ENCODE results near the gene RGL3.

DNA sequence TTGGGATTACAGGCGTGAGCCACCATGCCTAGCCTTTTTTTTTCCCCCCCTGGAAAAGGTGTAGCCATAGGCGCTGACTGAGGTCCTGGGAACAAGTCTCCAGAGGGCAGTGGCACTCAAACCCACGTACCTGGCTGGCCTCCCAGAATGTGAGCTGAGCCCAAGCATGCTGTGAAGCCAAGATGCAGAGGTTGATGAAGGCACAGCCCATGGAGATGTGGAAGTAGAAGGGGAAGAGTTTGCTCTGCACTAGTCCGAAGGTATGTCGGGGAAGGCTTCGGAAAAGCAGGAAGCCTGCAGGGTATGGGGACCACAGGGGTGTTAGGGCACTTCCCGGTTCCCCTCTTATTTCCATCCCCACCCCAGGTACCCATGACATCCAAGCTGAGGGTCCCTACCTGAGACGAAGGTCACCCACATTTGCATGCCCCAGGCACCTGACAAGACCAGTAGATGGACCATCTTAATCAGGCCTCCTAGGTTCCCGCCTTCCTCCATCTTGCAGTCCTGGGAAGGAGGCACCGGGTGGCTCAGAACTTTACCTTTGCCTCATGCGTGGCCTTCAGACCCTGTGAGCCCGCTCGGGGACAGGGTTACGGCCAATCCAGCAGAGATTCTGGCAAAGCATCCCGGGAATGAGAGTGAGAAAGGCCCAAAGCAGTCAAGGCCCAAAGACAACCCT lies 73.9 kb downstream of the RGL3 start:
- TF ChIP-seq, protein P1, sequence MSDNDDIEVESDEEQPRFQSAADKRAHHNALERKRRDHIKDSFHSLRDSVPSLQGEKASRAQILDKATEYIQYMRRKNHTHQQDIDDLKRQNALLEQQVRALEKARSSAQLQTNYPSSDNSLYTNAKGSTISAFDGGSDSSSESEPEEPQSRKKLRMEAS (IDR thresholded peaks at IDR 0.05; ENCODE audit: low read depth): no peak
- TF ChIP-seq, protein P2, sequence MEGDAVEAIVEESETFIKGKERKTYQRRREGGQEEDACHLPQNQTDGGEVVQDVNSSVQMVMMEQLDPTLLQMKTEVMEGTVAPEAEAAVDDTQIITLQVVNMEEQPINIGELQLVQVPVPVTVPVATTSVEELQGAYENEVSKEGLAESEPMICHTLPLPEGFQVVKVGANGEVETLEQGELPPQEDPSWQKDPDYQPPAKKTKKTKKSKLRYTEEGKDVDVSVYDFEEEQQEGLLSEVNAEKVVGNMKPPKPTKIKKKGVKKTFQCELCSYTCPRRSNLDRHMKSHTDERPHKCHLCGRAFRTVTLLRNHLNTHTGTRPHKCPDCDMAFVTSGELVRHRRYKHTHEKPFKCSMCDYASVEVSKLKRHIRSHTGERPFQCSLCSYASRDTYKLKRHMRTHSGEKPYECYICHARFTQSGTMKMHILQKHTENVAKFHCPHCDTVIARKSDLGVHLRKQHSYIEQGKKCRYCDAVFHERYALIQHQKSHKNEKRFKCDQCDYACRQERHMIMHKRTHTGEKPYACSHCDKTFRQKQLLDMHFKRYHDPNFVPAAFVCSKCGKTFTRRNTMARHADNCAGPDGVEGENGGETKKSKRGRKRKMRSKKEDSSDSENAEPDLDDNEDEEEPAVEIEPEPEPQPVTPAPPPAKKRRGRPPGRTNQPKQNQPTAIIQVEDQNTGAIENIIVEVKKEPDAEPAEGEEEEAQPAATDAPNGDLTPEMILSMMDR (IDR thresholded peaks at IDR 0.05): no peak
- TF ChIP-seq JUND (IDR thresholded peaks at IDR 0.05): no peak
- no peak for TF ChIP-seq SIN3A (IDR thresholded peaks at IDR 0.05; ENCODE audit: borderline replicate concordance, low read depth, low read length)
- no peak for TF ChIP-seq POLR2AphosphoS5 (IDR thresholded peaks at IDR 0.05; ENCODE audit: low read depth, low read length)
- TF ChIP-seq TAF1 (IDR thresholded peaks at IDR 0.05; ENCODE audit: borderline replicate concordance, low read depth, low read length): no peak
- TF ChIP-seq, protein P3, sequence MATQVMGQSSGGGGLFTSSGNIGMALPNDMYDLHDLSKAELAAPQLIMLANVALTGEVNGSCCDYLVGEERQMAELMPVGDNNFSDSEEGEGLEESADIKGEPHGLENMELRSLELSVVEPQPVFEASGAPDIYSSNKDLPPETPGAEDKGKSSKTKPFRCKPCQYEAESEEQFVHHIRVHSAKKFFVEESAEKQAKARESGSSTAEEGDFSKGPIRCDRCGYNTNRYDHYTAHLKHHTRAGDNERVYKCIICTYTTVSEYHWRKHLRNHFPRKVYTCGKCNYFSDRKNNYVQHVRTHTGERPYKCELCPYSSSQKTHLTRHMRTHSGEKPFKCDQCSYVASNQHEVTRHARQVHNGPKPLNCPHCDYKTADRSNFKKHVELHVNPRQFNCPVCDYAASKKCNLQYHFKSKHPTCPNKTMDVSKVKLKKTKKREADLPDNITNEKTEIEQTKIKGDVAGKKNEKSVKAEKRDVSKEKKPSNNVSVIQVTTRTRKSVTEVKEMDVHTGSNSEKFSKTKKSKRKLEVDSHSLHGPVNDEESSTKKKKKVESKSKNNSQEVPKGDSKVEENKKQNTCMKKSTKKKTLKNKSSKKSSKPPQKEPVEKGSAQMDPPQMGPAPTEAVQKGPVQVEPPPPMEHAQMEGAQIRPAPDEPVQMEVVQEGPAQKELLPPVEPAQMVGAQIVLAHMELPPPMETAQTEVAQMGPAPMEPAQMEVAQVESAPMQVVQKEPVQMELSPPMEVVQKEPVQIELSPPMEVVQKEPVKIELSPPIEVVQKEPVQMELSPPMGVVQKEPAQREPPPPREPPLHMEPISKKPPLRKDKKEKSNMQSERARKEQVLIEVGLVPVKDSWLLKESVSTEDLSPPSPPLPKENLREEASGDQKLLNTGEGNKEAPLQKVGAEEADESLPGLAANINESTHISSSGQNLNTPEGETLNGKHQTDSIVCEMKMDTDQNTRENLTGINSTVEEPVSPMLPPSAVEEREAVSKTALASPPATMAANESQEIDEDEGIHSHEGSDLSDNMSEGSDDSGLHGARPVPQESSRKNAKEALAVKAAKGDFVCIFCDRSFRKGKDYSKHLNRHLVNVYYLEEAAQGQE (IDR thresholded peaks at IDR 0.05; ENCODE audit: low read depth, low read length): no peak
- TF ChIP-seq MXI1 (IDR thresholded peaks at IDR 0.05; ENCODE audit: low read depth, low read length): no peak
- no peak for TF ChIP-seq EZH2phosphoT487 (IDR thresholded peaks at IDR 0.05; ENCODE audit: borderline replicate concordance, low read depth)
- no peak for TF ChIP-seq GATA2 (CRISPR knock-in tag; IDR thresholded peaks at IDR 0.05)
- TF ChIP-seq RAD21 (IDR thresholded peaks at IDR 0.05; ENCODE audit: low read length): no peak
